Hepatocyte (in vitro differentiated cells): ENCODE results near the gene ULBP2.

Experiments
- CTCF ChIP-seq: fragments of 200-600 bp; sonication (generic); IDR thresholded peaks from 2 replicates; pipeline ENCODE4 v1.5.1; 2016; ENCODE audit warnings: antibody characterized with exemption, mild to moderate bottlenecking; ENCODE audit not compliant: poor library complexity
- EZH2 ChIP-seq: fragments of 200-600 bp; sonication (generic); IDR thresholded peaks from 2 replicates; pipeline ENCODE4 v1.6.1; 2016; ENCODE audit warnings: antibody characterized with exemption, mild to moderate bottlenecking, borderline replicate concordance

GRCh38 chr6:149918151-149918905 lies 23.5 kb upstream of the ULBP2 start:
- TF ChIP-seq EZH2 (no peak), CTCF (no peak)
